Omental fat pad (tissue), 4 donors: ENCODE measurements around the gene CDKN2C. TPM values are rescaled to one million over a fixed set of nuclear protein-coding genes. Genes with fewer than 3 reads are reported as not detected.
"Not testable (repeated sequence)": the region's sequence is repeated elsewhere in the genome, so short reads cannot be mapped to it uniquely, and the experiment has no call there.

Experiments
- ATAC-seq: fragments of 150-250 bp; one replicate; pipeline ENCODE4 v1.9.1; 2016; ENCODE audit warnings: mild to moderate bottlenecking, moderate library complexity; ENCODE audit not compliant: low FRiP score
- DNase-seq: peaks from one replicate; pipeline ENCODE4 v3.0.0-alpha.2; 2019; ENCODE audit warnings: low spot score
- total RNA-seq, 4 donors: library from RNA; depleted of rRNA; stranded (reverse); fragments of >200 nt; gene quantifications; one replicate each; pipeline ENCODE4 v1.1.0, GENCODE V29; 2016
- TF ChIP-seq, protein P1 (sequence below), 3 donors: fragments of 450-650 bp; IDR thresholded peaks; one replicate each; pipeline ENCODE4 v1.5.1; 2016 to 2017; ENCODE audit warnings: antibody characterized with exemption in 3 of 3, mild to moderate bottlenecking in 3 of 3, moderate library complexity in 2 of 3

The CDKN2C gene
- total RNA-seq, 4 donors from 2014 or later, result 20.0 to 82.8 (median 36.1) TPM

DNA sequence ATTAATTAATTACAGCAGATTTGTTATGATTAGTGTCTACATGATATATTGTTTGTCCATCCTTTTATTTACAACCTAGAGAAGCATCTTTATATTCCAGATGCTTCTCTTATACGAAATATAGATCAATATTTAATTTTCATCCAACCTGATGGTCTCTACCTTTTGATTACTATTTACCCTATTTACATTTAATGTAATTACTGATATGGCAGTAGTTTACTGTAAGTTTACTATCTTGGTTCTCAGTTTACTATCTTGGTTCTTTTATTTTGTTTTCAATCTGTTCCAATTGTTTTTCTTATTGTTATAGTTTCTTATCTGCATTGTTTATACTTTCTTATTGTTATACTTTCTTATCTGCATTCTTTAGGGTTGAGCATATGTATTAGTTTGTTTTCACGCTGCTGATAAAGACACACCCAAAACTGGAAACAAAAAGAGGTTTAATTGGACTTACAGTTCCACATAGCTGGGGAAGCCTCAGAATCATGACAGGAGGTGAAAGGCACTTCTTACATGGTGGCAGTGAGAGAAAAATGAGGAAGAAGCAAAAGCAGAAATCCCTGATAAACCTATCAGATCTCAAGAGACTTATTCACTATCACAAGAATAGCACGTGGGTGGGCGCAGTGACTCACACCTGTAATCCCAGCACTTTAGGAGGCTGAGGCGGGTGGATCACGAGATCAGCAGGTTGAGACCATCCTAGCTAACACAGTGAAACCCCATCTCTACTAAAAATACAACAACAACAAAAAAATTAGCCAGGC lies 38.9 kb upstream of the CDKN2C start:
- TF ChIP-seq, protein P1, sequence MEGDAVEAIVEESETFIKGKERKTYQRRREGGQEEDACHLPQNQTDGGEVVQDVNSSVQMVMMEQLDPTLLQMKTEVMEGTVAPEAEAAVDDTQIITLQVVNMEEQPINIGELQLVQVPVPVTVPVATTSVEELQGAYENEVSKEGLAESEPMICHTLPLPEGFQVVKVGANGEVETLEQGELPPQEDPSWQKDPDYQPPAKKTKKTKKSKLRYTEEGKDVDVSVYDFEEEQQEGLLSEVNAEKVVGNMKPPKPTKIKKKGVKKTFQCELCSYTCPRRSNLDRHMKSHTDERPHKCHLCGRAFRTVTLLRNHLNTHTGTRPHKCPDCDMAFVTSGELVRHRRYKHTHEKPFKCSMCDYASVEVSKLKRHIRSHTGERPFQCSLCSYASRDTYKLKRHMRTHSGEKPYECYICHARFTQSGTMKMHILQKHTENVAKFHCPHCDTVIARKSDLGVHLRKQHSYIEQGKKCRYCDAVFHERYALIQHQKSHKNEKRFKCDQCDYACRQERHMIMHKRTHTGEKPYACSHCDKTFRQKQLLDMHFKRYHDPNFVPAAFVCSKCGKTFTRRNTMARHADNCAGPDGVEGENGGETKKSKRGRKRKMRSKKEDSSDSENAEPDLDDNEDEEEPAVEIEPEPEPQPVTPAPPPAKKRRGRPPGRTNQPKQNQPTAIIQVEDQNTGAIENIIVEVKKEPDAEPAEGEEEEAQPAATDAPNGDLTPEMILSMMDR (IDR thresholded peaks at IDR 0.05), result no peak
- no peak for DNase-seq

DNA sequence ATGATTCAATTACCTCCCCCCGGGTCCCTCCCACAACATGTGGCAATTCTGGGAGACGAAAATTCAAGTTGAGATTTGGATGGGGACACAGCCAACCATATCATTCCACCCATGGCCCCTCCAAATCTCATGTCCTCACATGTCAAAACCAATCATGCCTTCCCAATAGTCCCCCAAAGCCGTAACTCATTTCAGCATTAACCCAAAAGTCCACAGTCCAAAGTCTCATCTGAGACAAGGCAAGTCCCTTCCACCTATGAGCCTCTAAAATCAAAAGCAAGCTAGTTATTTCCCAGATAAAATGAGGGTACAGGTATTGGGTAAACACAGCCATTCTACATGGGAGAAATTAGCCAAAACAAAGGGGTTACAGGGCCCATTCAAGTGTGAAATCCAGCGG lies 38.0 kb upstream of the CDKN2C start:
- DNase-seq, ATAC-seq: not testable (repeated sequence)

More for the DNA sequence above, 38.9 kb upstream of the CDKN2C start:
- no peak for ATAC-seq

DNA sequence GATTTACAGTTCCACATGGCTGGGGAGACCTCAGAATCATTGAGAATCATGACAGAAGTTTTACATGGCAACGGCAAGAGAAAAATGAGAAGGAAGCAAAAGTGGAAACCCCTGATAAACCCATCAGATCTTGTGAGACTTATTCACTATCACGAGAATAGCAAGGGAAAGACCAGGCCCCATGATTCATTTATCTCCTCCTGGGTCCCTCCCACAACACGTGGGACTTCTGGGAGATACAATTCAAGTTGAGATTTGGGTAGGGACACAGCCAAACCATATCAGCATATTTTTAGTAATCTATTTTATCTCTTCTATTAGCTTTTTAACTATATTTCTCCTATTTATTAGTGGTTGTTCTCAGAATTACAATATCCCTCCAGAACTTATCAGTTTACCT lies 36.3 kb upstream of the CDKN2C start:
- not testable (repeated sequence) for ATAC-seq, DNase-seq

DNA sequence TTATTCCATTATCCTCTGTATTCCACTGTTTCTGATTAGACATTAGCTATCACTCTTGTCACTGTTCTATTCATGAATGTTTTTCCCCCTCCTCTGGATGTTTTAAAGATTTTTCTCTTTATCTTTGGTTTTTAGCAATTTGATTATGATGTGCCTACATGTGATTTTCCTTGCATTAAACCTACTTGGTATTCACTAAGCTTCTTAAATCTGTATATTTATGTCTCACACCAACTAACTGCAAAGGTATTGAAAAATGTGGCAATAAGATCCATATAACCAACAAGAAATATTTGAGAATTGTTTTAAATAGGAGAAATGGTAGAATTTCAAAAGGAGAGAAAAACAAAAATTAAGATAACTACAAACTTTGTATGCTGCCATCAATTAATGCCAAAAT lies 35.2 kb upstream of the CDKN2C start:
- ATAC-seq (no peak), DNase-seq (no peak)
- TF ChIP-seq, protein P1 (IDR thresholded peaks at IDR 0.05), result no peak

DNA sequence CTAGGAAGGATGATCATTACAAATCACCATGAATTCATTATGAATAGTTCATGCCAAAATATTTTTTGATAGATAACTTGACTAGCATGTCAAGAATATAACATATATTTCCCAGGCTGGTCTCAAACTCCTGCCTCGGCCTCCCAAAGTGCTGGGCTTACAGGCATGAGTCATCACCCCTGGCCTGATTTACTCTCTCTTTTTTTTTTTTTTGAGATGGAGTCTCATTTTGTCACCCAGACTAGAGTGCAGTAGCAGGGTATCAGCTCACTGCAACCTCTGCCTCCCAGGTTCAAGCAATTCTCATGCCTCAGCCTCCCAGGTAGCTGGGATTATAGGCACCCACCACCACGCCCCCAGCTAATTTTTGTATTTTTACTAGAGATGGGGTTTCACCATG lies 34.8 kb upstream of the CDKN2C start:
- ATAC-seq, result not testable (repeated sequence)

DNA sequence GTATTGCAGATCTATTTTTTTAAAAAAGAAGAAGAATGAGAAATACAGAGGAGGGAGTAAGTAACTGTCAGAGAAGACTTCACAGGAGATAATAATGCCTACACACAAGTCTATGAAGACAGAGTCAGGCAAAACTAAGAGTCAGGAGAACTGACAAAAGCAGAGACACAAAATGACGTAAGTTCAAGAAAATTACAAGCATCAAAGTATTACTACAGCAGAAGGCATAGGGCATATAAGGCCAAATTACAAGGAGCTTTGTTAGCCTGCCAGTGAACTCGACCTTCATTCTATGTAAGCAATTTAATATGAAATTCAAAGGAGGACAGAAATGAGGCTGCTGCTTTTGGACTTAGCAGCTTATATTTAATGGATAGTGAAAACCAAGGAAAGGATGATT lies 33.7 kb upstream of the CDKN2C start:
- TF ChIP-seq, protein P1 (IDR thresholded peaks at IDR 0.05), result no peak
- DNase-seq (no peak), ATAC-seq (no peak)

More for the DNA sequence above, 34.8 kb upstream of the CDKN2C start:
- not testable (repeated sequence) for DNase-seq

DNA sequence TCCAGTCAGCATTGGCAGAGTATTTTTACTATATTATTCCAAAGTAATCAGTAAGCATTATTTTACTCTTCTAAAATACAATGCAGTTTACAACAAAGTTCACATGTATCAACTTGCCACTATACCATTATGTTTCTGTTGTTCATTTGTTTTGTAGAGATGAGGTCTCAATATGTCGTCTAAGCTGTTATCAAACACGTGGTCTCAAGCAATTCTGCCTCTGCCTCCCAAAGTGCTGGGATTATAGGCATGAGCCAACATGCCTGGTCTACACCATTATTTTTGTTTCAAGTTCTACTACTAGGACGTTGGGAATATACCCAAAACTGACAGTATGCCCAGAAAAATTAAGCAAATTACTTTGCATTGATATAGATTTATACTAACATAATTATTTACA lies 29.8 kb upstream of the CDKN2C start:
- TF ChIP-seq, protein P1 (IDR thresholded peaks at IDR 0.05), result no peak
- no peak for ATAC-seq
- DNase-seq, result no peak

DNA sequence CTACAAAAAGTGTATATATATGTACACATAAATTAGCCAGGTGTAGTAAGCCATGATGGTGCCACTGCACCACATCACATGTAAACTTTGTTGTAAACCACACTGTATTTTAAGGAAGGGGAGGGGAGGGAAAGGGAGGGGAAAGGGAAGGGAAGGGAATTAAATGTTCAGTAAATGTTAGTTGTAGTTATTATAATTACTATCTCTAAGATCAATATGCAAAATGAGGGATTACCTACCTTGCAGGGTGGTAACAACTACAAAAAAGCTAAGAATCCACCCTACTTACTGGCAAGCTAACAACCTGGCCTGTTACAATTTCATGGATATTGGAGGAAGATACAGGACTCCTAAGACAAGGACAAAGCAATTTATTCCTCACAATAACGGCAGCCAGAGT lies 27.7 kb upstream of the CDKN2C start:
- ATAC-seq (no peak), DNase-seq (no peak)
- TF ChIP-seq, protein P1 (IDR thresholded peaks at IDR 0.05), result no peak
